Neural crest cell (in vitro differentiated cells): ENCODE measurements around the gene CFAP61. TPM values are rescaled to one million over a fixed set of nuclear protein-coding genes. Genes with fewer than 3 reads are reported as not detected.

Experiments
- DNase-seq: peaks from one replicate; pipeline ENCODE4 v3.0.0; 2021; ENCODE audit warnings: low read depth, mixed read lengths, low spot score
- H3K27ac Mint-ChIP-seq: one replicate; pipeline ENCODE4 v1.8.0; 2021; ENCODE audit warnings: mild to moderate bottlenecking, mixed read lengths; ENCODE audit not compliant: unreplicated experiment
- H3K27me3 Mint-ChIP-seq: 2 replicates; pipeline ENCODE4 v1.8.0; 2021; ENCODE audit warnings: low read depth, mild to moderate bottlenecking, mixed read lengths
- H3K36me3 Mint-ChIP-seq: 2 replicates; pipeline ENCODE4 v1.8.0; 2021; ENCODE audit warnings: low read depth, mild to moderate bottlenecking, mixed read lengths
- H3K4me1 Mint-ChIP-seq: 2 replicates; pipeline ENCODE4 v1.8.0; 2021; ENCODE audit warnings: mixed read lengths
- H3K4me3 Mint-ChIP-seq: one replicate; pipeline ENCODE4 v1.8.0; 2021; ENCODE audit warnings: mild to moderate bottlenecking, mixed read lengths
- H3K9me3 Mint-ChIP-seq: 2 replicates; pipeline ENCODE4 v1.8.0; 2021; ENCODE audit warnings: mixed read lengths
- total RNA-seq: library from RNA; stranded (reverse); gene quantifications from 2 replicates; pipeline ENCODE4 v1.2.1, GENCODE V29; 2021
- TF ChIP-seq, protein P1 (sequence below): fragments of 200-600 bp; sonication (generic); conservative IDR thresholded peaks from 2 replicates; pipeline ENCODE4 v1.5.0; 2021; ENCODE audit warnings: antibody characterized with exemption, mild to moderate bottlenecking

Gene CFAP61
- total RNA-seq, 1 donor from 2014 or later, result 1.9 TPM

GRCh38 chr20:20286061-20286460 is 233.7 kb downstream of the CFAP61 start:
- Mint-ChIP-seq H3K9me3 (peaks cover 3% of the 10 kb centered on the region), H3K27me3 (no peaks in the 10 kb centered on the region), H3K4me3 (no peak overlapping the region), H3K36me3 (no peaks in the 10 kb centered on the region), H3K27ac (no peak overlapping the region), H3K4me1 (no peaks in the 10 kb centered on the region)
- no peak for DNase-seq
- TF ChIP-seq, protein P1, sequence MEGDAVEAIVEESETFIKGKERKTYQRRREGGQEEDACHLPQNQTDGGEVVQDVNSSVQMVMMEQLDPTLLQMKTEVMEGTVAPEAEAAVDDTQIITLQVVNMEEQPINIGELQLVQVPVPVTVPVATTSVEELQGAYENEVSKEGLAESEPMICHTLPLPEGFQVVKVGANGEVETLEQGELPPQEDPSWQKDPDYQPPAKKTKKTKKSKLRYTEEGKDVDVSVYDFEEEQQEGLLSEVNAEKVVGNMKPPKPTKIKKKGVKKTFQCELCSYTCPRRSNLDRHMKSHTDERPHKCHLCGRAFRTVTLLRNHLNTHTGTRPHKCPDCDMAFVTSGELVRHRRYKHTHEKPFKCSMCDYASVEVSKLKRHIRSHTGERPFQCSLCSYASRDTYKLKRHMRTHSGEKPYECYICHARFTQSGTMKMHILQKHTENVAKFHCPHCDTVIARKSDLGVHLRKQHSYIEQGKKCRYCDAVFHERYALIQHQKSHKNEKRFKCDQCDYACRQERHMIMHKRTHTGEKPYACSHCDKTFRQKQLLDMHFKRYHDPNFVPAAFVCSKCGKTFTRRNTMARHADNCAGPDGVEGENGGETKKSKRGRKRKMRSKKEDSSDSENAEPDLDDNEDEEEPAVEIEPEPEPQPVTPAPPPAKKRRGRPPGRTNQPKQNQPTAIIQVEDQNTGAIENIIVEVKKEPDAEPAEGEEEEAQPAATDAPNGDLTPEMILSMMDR, result no peak

GRCh38 chr20:20289331-20289730 is 237.0 kb downstream of the CFAP61 start:
- Mint-ChIP-seq H3K4me1 (no peaks in the 10 kb centered on the region), H3K27me3 (no peaks in the 10 kb centered on the region), H3K27ac (no peak overlapping the region), H3K4me3 (no peak overlapping the region), H3K36me3 (no peaks in the 10 kb centered on the region), H3K9me3 (peaks cover 3% of the 10 kb centered on the region)
- no peak for DNase-seq
- TF ChIP-seq, protein P1, result no peak

DNA sequence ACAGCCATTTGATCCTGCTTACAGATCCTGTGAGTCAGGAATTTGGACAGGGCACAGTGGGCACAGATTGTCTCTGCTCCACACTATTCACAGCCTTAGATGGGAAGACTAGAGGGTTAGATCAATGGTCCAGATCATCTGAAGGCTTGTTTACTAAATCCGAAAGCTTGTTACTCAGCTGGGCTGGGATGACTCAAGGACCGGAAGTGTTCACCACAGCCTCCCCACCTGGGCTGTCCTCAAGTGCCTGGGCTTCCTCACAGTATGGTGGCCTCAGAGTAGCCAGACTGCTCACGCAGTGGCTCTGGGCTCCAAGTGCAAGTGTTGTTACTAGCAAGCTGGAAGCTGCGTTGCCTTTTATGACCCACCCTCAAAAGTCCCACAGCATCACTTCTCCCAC is 240.1 kb downstream of the CFAP61 start:
- H3K4me3 Mint-ChIP-seq, result no peak overlapping the region
- H3K27me3 Mint-ChIP-seq, result no peaks in the 10 kb centered on the region
- no peaks in the 10 kb centered on the region for H3K4me1 Mint-ChIP-seq
- no peaks in the 10 kb centered on the region for H3K36me3 Mint-ChIP-seq
- H3K27ac Mint-ChIP-seq, result no peak overlapping the region
- peaks cover 3% of the 10 kb centered on the region for H3K9me3 Mint-ChIP-seq
- TF ChIP-seq, protein P1, result no peak
- DNase-seq, result no peak

DNA sequence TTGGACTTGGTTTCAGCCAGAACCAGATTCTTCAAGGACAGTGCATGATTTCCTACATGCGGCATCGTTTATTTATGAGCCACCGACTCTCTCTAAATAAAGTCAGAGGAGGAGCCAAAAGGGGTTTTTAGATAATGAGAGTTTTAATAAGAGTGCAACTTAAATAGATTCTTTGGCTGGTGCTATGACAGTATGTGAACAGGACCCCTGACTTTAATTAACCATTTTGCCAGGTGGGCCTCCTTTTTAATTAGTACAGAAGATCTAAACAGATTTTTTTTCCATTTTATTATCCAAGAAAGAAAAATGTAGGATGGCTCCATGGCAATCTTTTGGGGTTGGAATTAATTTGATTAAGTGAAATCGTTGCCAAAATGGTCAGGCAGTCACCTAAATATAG is 240.8 kb downstream of the CFAP61 start:
- Mint-ChIP-seq H3K4me1 (no peaks in the 10 kb centered on the region), H3K27ac (no peak overlapping the region), H3K9me3 (peaks cover 3% of the 10 kb centered on the region), H3K4me3 (no peak overlapping the region), H3K36me3 (no peaks in the 10 kb centered on the region), H3K27me3 (no peaks in the 10 kb centered on the region)
- no peak for DNase-seq
- TF ChIP-seq, protein P1, result no peak

GRCh38 chr20:20293691-20294385 is 241.5 kb downstream of the CFAP61 start:
- TF ChIP-seq, protein P1, result no peak
- Mint-ChIP-seq H3K9me3 (no peaks in the 10 kb centered on the region), H3K36me3 (no peaks in the 10 kb centered on the region), H3K27ac (no peak overlapping the region), H3K4me1 (no peaks in the 10 kb centered on the region), H3K27me3 (no peaks in the 10 kb centered on the region), H3K4me3 (no peak overlapping the region)
- no peak for DNase-seq
